ENCODE measurements around the gene CD53. TPM values are rescaled to one million over a fixed set of nuclear protein-coding genes. Genes with fewer than 3 reads are reported as not detected.

Gene CD53
- total RNA-seq, 1 donor from 2014 or later, result not detected

DNA sequence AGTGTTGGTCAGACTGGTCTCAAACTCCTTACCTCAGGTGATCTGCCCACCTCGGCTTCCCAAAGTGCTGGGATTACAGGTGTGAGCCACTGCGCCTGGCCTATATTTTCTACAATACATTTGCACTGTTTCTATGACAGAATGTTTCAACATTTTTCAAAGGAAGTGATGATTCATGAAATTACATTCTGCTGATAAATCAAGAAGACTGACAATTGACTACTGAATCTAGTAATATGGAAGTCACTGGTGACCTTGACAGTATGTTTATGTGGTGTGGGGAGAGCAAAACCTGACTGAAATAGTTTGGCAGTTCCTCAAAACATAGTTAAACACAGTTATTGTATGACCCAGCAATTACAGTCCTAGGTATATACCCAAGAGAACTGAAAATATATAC, 72.7 kb downstream of the CD53 start:
- Histone ChIP-seq H3K27me3 (ENCODE audit: control insufficient read depth, insufficient read depth, low read length) (no peaks in the 10 kb centered on the region), H3K36me3 (ENCODE audit: control insufficient read depth, insufficient read depth, low read length) (no peaks in the 10 kb centered on the region), H3K4me3 (ENCODE audit: low read depth, low read length) (no peak overlapping the region)
- TF ChIP-seq, protein P1, sequence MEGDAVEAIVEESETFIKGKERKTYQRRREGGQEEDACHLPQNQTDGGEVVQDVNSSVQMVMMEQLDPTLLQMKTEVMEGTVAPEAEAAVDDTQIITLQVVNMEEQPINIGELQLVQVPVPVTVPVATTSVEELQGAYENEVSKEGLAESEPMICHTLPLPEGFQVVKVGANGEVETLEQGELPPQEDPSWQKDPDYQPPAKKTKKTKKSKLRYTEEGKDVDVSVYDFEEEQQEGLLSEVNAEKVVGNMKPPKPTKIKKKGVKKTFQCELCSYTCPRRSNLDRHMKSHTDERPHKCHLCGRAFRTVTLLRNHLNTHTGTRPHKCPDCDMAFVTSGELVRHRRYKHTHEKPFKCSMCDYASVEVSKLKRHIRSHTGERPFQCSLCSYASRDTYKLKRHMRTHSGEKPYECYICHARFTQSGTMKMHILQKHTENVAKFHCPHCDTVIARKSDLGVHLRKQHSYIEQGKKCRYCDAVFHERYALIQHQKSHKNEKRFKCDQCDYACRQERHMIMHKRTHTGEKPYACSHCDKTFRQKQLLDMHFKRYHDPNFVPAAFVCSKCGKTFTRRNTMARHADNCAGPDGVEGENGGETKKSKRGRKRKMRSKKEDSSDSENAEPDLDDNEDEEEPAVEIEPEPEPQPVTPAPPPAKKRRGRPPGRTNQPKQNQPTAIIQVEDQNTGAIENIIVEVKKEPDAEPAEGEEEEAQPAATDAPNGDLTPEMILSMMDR (IDR thresholded peaks at IDR 0.05; ENCODE audit: insufficient read depth, low read length, severe bottlenecking), result no peak
- DNase-seq (ENCODE audit: low read depth) (peak; percentile 53), FAIRE-seq (no peak)

DNA sequence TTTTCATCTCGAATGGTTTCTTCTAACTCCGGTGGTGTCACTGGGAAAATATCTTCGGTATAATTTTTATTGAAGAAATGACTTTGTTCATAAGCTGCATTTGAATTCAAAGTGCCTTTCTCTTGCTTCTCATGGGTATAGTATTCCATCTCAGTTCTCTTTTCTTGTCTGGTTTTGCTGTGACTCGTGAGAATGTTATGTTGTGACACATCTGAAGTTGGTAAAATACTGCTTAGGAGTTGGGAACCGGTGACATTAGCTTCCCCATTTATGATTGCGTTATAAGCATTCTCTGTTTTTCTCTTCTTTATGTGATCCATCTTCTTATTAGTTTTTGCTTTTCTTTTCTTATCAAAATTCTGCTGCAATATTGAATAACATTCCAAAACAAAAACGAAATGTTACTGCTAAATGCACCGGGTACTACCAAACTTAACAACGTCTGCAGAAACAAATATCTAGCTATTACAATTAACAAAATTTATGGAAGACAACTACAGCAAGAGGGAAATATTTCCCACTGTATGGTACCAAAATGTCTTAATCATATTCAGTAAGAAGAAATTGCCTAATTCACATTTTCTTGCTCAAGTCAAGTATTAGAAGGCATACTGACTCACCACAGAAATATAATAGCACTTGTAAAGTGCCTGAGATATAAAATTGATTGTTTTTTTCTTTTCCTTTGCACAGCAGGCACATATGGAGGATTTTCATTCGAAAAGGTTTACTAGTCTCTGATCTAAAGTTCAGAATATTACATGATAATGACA, 75.3 kb downstream of the CD53 start:
- DNase-seq (ENCODE audit: low read depth), result peak; percentile 53
- Histone ChIP-seq H3K27me3 (ENCODE audit: control insufficient read depth, insufficient read depth, low read length) (no peaks in the 10 kb centered on the region), H3K4me3 (ENCODE audit: low read depth, low read length) (no peak overlapping the region), H3K36me3 (ENCODE audit: control insufficient read depth, insufficient read depth, low read length) (no peaks in the 10 kb centered on the region)
- TF ChIP-seq, protein P1 (IDR thresholded peaks at IDR 0.05; ENCODE audit: insufficient read depth, low read length, severe bottlenecking), result no peak
- FAIRE-seq, result no peak

Other genes with a start within 250 kb of the CD53 start
- not detected in 2 replicates for gene KCNA3, start 198.2 kb upstream of the CD53 start, total RNA-seq
- gene LRIF1, start 90.8 kb downstream of the CD53 start, total RNA-seq, result 12.1 and 14.1 TPM in 2 replicates